CD4-positive, CD25-positive, alpha-beta regulatory T cell (primary cell): ENCODE results near the gene PRDM16. TPM values are rescaled to one million over a fixed set of nuclear protein-coding genes. Genes with fewer than 3 reads are reported as not detected.

ENCODE experiments used
- ATAC-seq, 2 donors: fragments of 150-1000 bp; cut with Tn5 transposase; one replicate each; pipeline ENCODE4 v1.10.0; 2021; ENCODE audit warnings: low read depth in 2 of 2, moderate number of reproducible peaks in 2 of 2, moderate library complexity in 1 of 2
- DNase-seq, 3 donors: peaks; one replicate each; pipeline versions ENCODE4 v3.0.0 to v3.0.0-alpha.2; 2012 to 2022; ENCODE audit warnings: mixed read lengths in 1 of 3
- H3K27ac ChIP-seq: one replicate; pipeline ENCODE4 v1.7.0; 2013; ENCODE audit warnings: mild to moderate bottlenecking, low read length; ENCODE audit not compliant: insufficient read depth, poor library complexity, severe bottlenecking
- H3K27me3 ChIP-seq: one replicate; pipeline ENCODE4 v1.7.0; 2013; ENCODE audit warnings: low read length; ENCODE audit not compliant: control insufficient read depth, insufficient read depth
- H3K36me3 ChIP-seq: one replicate; pipeline ENCODE4 v1.7.0; 2013; ENCODE audit warnings: mild to moderate bottlenecking, low read length, moderate library complexity; ENCODE audit not compliant: control insufficient read depth, insufficient read depth
- H3K4me1 ChIP-seq: 2 replicates; pipeline ENCODE4 v1.7.0; 2013; ENCODE audit warnings: mild to moderate bottlenecking, low read length; ENCODE audit not compliant: insufficient read depth, control insufficient read depth, poor library complexity, severe bottlenecking
- H3K4me3 ChIP-seq: one replicate; pipeline ENCODE4 v1.7.0; 2013; ENCODE audit warnings: low read depth, mild to moderate bottlenecking, low read length, moderate library complexity
- H3K9me3 ChIP-seq, 2 experiments: 1 replicate in 1 of 2; 2 replicates in 1 of 2; pipeline ENCODE4 v1.7.0; 2013; ENCODE audit warnings: low read length in 2 of 2, mild to moderate bottlenecking in 1 of 2, moderate library complexity in 1 of 2; ENCODE audit not compliant: control insufficient read depth in 2 of 2
- H3K27ac Mint-ChIP-seq, 3 donors: one replicate each; pipeline ENCODE4 v1.8.0; 2020 to 2022; ENCODE audit warnings: mild to moderate bottlenecking in 3 of 3, mixed read lengths in 3 of 3, moderate library complexity in 2 of 3
- H3K27me3 Mint-ChIP-seq: one replicate; pipeline ENCODE4 v1.8.0; 2022; ENCODE audit warnings: mild to moderate bottlenecking, mixed read lengths
- H3K36me3 Mint-ChIP-seq: one replicate; pipeline ENCODE4 v1.8.0; 2020; ENCODE audit warnings: mixed read lengths
- H3K4me1 Mint-ChIP-seq, 4 donors: one replicate each; pipeline ENCODE4 v1.8.0; 2020 to 2022; ENCODE audit warnings: mixed read lengths in 4 of 4, mild to moderate bottlenecking in 1 of 4
- H3K4me3 Mint-ChIP-seq, 4 donors: one replicate each; pipeline ENCODE4 v1.8.0; 2020 to 2022; ENCODE audit warnings: mild to moderate bottlenecking in 4 of 4, mixed read lengths in 4 of 4, moderate library complexity in 3 of 4
- H3K9me3 Mint-ChIP-seq, 7 donors: one replicate each; pipeline ENCODE4 v1.8.0; 2020 to 2022; ENCODE audit warnings: mixed read lengths in 7 of 7, mild to moderate bottlenecking in 3 of 7, moderate library complexity in 2 of 7
- polyA plus RNA-seq, 4 donors: library from polyadenylated mRNA; unstranded; fragments of 300-500 nt; fragmentation: Illumina TruSeq; gene quantifications; one replicate each; pipeline ENCODE4 v1.2.3, GENCODE V29; 2021
- total RNA-seq: library from RNA; stranded (reverse); gene quantifications from one replicate; pipeline ENCODE4 v1.2.3, GENCODE V29; 2022

The PRDM16 gene
- total and polyA plus RNA-seq, 5 donors from 2014 or later, result 0.27 TPM; not detected in 4

DNA sequence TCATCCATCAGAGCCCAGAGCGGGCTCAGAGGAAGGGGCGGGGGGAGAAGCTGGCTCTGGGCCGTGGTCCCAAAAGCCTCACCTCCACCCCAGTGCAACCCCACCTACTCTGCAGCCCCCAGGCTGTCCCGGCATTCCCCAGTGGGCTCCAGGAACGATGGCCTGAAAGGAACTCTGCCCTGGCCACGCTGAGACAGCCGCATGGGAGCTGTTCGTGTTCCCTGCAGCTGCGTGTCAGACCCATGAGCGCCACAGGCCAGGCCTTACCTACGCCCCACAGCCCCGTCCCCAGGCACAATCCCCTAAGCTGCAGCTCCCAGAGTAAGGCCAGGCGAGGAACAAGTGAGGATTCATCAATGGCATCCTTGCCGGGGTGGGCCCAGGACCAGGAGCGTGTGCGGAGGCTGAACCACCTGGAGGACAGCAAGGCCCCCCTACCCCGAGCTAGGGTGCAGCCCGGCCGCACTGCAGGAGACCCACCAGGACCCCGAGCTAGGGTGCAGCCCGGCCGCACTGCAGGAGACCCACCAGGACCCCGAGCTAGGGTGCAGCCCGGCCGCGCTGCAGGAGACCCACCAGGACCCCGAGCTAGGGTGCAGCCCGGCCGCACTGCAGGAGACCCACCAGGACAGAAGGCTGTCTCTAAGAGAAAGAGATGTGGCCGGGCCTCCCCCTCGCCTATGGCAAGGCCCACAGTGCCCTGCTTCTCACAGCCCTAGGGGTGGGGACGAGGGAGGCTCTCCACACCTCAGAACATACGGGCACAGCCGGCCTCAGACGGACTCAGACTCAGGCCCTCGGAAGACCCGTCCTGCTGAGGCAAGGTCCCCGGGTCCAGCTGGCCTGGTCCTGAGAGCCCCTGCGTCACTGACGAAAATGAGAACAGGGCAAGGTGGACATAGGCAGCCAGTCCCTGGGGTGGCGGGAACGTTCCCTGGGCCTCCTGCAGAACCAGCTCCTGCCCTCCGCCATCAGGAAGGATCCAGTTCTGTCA is 359.0 kb downstream of the PRDM16 start:
- H3K4me1 ChIP-seq, result no peaks in the 10 kb centered on the region
- H3K36me3 ChIP-seq, result no peaks in the 10 kb centered on the region
- Mint-ChIP-seq H3K27me3 (no peaks in the 10 kb centered on the region), H3K27ac (peak overlapping the region in 1 of 3 donors; percentile 32), H3K36me3 (no peaks in the 10 kb centered on the region), H3K4me1 (no peaks in the 10 kb centered on the region), H3K9me3 (no peaks in the 10 kb centered on the region), H3K4me3 (no peak overlapping the region)
- no peak overlapping the region for H3K4me3 ChIP-seq
- DNase-seq (no peak), ATAC-seq (no peak)
- no peaks in the 10 kb centered on the region for H3K27me3 ChIP-seq
- H3K27ac ChIP-seq, result no peak overlapping the region
- no peaks in the 10 kb centered on the region for H3K9me3 ChIP-seq

DNA sequence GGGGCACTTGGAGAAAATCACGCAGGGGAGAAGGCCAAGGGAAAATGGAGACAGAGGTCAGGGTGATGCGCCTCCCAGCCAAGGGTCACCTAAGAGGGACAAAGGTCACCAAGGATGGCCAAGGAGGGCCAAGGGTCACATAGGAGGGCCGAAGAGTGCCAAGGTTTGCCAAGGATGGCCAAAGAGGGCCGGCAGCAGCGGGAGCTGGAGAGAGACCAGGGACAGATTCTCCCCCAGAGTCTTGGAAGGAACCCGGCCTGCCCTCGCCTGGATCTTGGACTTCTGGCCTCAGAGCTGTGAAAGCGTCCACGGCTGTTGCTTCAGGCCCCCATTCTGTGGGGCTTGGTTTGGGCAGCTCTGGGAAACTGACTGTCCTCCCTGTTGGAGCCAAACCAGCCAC is 359.9 kb downstream of the PRDM16 start:
- no peaks in the 10 kb centered on the region for H3K27me3 ChIP-seq
- no peaks in the 10 kb centered on the region for H3K4me1 ChIP-seq
- Mint-ChIP-seq H3K9me3 (no peaks in the 10 kb centered on the region), H3K27me3 (no peaks in the 10 kb centered on the region), H3K27ac (peak overlapping the region in 1 of 3 donors; percentile 32), H3K36me3 (no peaks in the 10 kb centered on the region), H3K4me1 (no peaks in the 10 kb centered on the region), H3K4me3 (no peak overlapping the region)
- no peak overlapping the region for H3K4me3 ChIP-seq
- H3K9me3 ChIP-seq, result no peaks in the 10 kb centered on the region
- no peaks in the 10 kb centered on the region for H3K36me3 ChIP-seq
- H3K27ac ChIP-seq, result no peak overlapping the region
- DNase-seq (no peak), ATAC-seq (no peak)

DNA sequence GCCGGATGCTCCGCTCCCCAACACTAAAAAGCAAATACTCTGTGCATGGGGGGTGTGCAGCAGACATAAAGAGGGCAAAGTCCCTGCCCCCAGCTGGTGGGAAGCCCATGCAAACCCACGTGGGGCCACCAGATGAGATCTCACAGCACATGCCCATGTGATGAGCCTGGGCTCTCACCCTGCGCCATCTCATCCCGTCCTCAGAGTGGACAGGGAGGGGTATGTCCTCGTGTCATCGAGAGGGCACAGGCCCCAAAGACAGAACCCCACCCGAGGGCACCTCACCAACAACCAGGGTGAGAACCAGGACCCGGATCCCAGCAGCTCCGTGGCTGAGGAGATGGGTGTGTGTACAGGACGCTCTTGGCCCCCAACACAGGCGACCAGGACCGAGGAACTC is 360.3 kb downstream of the PRDM16 start:
- Histone ChIP-seq H3K27me3 (no peaks in the 10 kb centered on the region), H3K4me1 (no peaks in the 10 kb centered on the region), H3K4me3 (no peak overlapping the region), H3K36me3 (no peaks in the 10 kb centered on the region), H3K9me3 (no peaks in the 10 kb centered on the region), H3K27ac (no peak overlapping the region)
- ATAC-seq, result no peak
- DNase-seq, result no peak
- H3K4me1 Mint-ChIP-seq, result no peaks in the 10 kb centered on the region
- no peak overlapping the region for H3K4me3 Mint-ChIP-seq
- H3K27me3 Mint-ChIP-seq, result no peaks in the 10 kb centered on the region
- H3K27ac Mint-ChIP-seq, result no peak overlapping the region
- no peaks in the 10 kb centered on the region for H3K9me3 Mint-ChIP-seq
- no peaks in the 10 kb centered on the region for H3K36me3 Mint-ChIP-seq

DNA sequence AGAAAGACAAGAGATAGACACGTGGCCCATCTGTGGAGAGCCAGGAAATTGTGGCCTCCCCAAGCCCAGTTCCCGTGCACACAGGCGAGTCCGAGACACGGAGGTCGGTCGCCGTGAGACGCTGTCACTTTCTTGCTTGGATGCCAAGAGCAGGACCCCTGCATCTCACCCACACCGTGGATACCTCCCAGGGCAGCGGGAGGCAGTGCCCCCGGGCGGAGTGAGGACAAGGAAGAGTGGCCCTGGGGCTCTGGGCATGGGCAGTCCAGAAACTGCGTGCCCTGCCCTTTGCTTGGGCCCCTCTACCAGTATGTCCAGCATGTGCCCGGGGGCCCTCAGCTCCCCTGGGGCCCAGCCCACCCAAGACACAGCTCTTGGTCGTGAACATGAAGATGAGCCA is 360.8 kb downstream of the PRDM16 start:
- Mint-ChIP-seq H3K9me3 (no peaks in the 10 kb centered on the region), H3K4me1 (no peaks in the 10 kb centered on the region), H3K36me3 (no peaks in the 10 kb centered on the region), H3K27me3 (no peaks in the 10 kb centered on the region), H3K4me3 (no peak overlapping the region), H3K27ac (no peak overlapping the region)
- H3K4me1 ChIP-seq, result no peaks in the 10 kb centered on the region
- DNase-seq (no peak), ATAC-seq (no peak)
- no peak overlapping the region for H3K4me3 ChIP-seq
- no peaks in the 10 kb centered on the region for H3K36me3 ChIP-seq
- no peaks in the 10 kb centered on the region for H3K9me3 ChIP-seq
- H3K27me3 ChIP-seq, result no peaks in the 10 kb centered on the region
- no peak overlapping the region for H3K27ac ChIP-seq

DNA sequence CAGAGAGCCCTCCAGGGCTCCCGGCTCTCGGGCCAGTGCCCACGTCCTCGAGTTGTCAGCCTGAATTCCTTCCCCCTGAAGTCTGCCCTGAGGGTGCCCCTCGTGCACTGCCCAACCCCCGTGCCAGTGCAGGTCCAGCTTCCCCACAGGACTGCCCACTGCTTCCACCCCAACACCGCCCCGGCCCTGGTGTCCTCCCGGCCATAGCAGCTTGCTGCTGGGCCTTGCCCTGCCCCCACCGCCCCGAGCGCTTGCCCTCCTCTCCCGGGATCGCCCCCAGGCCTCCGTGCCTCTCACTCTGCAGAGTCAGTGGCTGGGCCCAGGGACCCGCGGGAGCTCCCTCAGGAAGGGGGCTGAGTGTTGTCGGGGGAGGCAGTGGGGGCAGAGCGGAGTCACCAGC is 361.4 kb downstream of the PRDM16 start:
- no peak overlapping the region for H3K27ac ChIP-seq
- no peak overlapping the region for H3K4me3 Mint-ChIP-seq
- no peaks in the 10 kb centered on the region for H3K36me3 Mint-ChIP-seq
- no peaks in the 10 kb centered on the region for H3K9me3 ChIP-seq
- no peaks in the 10 kb centered on the region for H3K4me1 Mint-ChIP-seq
- DNase-seq (no peak), ATAC-seq (no peak)
- H3K4me1 ChIP-seq, result no peaks in the 10 kb centered on the region
- H3K4me3 ChIP-seq, result no peak overlapping the region
- no peaks in the 10 kb centered on the region for H3K36me3 ChIP-seq
- H3K27me3 ChIP-seq, result no peaks in the 10 kb centered on the region
- H3K9me3 Mint-ChIP-seq, result no peaks in the 10 kb centered on the region
- H3K27ac Mint-ChIP-seq, result no peak overlapping the region
- no peaks in the 10 kb centered on the region for H3K27me3 Mint-ChIP-seq

DNA sequence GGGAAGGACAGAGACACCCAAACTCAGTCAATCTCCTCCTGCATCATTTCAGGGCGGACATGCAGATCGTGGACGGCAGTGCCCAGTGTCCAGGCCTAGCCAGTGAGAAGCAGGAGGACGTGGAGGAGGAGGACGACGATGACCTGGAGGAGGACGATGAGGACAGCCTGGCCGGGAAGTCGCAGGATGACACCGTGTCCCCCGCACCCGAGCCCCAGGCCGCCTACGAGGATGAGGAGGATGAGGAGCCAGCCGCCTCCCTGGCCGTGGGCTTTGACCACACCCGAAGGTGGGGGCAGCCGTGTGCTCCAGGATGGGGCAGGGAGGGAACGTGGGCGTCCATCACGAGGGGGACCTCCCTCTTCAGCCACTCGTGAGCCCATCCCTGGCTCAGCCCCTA is 361.8 kb downstream of the PRDM16 start:
- ATAC-seq (no peak), DNase-seq (no peak)
- Histone ChIP-seq H3K9me3 (no peaks in the 10 kb centered on the region), H3K4me1 (no peaks in the 10 kb centered on the region), H3K4me3 (no peak overlapping the region), H3K27me3 (no peaks in the 10 kb centered on the region), H3K27ac (no peak overlapping the region), H3K36me3 (no peaks in the 10 kb centered on the region)
- no peaks in the 10 kb centered on the region for H3K36me3 Mint-ChIP-seq
- H3K9me3 Mint-ChIP-seq, result no peaks in the 10 kb centered on the region
- no peaks in the 10 kb centered on the region for H3K27me3 Mint-ChIP-seq
- no peak overlapping the region for H3K27ac Mint-ChIP-seq
- no peak overlapping the region for H3K4me3 Mint-ChIP-seq
- no peaks in the 10 kb centered on the region for H3K4me1 Mint-ChIP-seq

DNA sequence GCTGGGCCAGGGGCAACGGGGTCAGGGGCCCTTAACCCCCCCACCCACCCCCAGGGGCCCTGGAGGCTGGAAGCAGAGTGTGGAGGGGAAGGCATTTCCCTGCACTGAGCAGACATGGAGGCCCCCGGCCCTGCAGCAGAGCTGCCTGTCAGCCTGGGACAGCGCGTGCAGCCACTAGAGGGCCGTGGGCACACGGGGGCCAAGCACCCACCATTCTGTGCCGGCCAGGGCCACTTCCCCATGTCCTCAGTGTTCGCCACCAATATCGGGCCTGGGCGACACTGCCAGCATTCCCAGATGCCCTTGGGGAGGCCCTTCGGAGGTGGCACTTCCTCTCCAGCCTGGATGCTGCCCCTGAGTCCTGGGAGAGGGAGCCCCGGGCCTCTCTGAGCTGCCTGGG is 362.3 kb downstream of the PRDM16 start:
- Mint-ChIP-seq H3K4me3 (no peak overlapping the region), H3K36me3 (no peaks in the 10 kb centered on the region), H3K27me3 (no peaks in the 10 kb centered on the region), H3K4me1 (no peaks in the 10 kb centered on the region), H3K27ac (no peak overlapping the region), H3K9me3 (no peaks in the 10 kb centered on the region)
- Histone ChIP-seq H3K27me3 (no peaks in the 10 kb centered on the region), H3K4me1 (no peaks in the 10 kb centered on the region), H3K27ac (no peak overlapping the region), H3K9me3 (no peaks in the 10 kb centered on the region), H3K36me3 (no peaks in the 10 kb centered on the region), H3K4me3 (no peak overlapping the region)
- DNase-seq (no peak), ATAC-seq (no peak)

DNA sequence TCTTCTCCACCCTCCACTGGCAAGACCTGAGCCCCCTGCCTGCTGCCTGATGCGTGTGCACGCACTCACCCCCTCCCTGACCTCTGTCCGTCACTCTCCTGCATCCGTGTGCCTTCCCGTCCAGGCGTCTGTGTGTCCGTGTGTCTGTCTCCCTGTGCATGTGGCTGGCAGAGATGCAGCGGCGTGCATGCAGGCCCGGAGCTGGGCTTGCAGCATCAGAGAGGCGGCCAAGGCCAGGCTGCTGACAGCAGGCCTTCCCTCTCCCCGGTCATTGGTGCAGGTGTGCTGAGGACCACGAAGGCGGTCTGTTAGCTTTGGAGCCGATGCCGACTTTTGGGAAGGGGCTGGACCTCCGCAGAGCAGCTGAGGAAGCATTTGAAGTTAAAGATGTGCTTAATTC is 362.7 kb downstream of the PRDM16 start:
- Histone ChIP-seq H3K9me3 (no peaks in the 10 kb centered on the region), H3K4me1 (no peaks in the 10 kb centered on the region), H3K36me3 (no peaks in the 10 kb centered on the region), H3K27me3 (no peaks in the 10 kb centered on the region), H3K27ac (no peak overlapping the region), H3K4me3 (no peak overlapping the region)
- no peaks in the 10 kb centered on the region for H3K4me1 Mint-ChIP-seq
- H3K27me3 Mint-ChIP-seq, result no peaks in the 10 kb centered on the region
- H3K27ac Mint-ChIP-seq, result no peak overlapping the region
- DNase-seq, result no peak
- H3K4me3 Mint-ChIP-seq, result no peak overlapping the region
- no peaks in the 10 kb centered on the region for H3K36me3 Mint-ChIP-seq
- H3K9me3 Mint-ChIP-seq, result no peaks in the 10 kb centered on the region
- no peak for ATAC-seq
